Fibroblast of villous mesenchyme (primary cell): ENCODE measurements around the gene INCA1. TPM values are rescaled to one million over a fixed set of nuclear protein-coding genes. Genes with fewer than 3 reads are reported as not detected.

Source experiments
- DNase-seq: peaks from one replicate; pipeline ENCODE4 v3.0.0-alpha.2; 2010; ENCODE audit warnings: low read depth
- H3K4me3 ChIP-seq: 2 replicates; pipeline ENCODE4 v1.5.1; 2011; ENCODE audit warnings: low read depth, mild to moderate bottlenecking, low read length
- total RNA-seq: library from RNA; depleted of rRNA; stranded (reverse); fragments of >200 nt; gene quantifications from 2 replicates; pipeline ENCODE4 v1.2.3, GENCODE V29; 2012
- TF ChIP-seq, protein P1 (sequence below): IDR thresholded peaks from 2 replicates; pipeline ENCODE4 v1.5.1; 2012; ENCODE audit warnings: low read depth, mild to moderate bottlenecking, low read length; ENCODE audit not compliant: insufficient read depth

INCA1 gene
- total RNA-seq, 1 donor: 1.3 TPM

DNA sequence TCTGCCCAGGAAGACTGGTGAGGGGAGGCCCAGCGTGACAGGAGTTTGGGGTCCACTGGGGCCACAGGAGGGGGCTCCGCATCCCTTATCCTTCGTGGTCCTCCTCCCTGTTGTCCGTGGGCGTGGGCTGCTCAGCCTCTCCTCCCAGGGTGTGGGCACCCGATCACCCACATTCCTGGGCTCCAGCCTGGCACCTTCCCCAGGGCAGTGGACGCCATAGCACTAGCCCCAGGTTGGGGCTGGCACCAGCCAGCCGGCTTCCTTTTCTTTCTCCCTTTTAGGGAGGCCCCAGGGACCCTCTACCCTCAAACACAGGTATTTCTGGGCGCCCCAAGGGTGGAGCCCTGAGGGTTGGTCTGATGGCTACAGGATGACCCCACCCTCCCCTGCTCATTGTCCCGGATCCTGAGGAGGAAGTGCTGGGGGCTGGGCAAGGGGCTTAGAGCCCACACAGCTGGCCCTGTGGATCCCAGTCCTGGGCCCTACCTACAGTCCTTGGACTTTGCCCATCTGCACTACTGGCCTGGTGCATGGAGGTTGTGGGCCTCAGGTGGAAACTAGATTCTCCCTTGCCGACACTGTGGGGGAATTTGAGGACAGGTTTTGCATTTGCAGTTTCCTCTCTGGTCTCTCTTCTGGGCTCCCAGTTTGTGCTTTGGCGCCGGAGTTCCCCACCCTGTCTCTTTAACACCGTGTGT lies 1.6 kb upstream of the INCA1 start:
- H3K4me3 ChIP-seq: peak overlapping the region; percentile 84
- TF ChIP-seq, protein P1, sequence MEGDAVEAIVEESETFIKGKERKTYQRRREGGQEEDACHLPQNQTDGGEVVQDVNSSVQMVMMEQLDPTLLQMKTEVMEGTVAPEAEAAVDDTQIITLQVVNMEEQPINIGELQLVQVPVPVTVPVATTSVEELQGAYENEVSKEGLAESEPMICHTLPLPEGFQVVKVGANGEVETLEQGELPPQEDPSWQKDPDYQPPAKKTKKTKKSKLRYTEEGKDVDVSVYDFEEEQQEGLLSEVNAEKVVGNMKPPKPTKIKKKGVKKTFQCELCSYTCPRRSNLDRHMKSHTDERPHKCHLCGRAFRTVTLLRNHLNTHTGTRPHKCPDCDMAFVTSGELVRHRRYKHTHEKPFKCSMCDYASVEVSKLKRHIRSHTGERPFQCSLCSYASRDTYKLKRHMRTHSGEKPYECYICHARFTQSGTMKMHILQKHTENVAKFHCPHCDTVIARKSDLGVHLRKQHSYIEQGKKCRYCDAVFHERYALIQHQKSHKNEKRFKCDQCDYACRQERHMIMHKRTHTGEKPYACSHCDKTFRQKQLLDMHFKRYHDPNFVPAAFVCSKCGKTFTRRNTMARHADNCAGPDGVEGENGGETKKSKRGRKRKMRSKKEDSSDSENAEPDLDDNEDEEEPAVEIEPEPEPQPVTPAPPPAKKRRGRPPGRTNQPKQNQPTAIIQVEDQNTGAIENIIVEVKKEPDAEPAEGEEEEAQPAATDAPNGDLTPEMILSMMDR: no peak
- DNase-seq: no peak

DNA sequence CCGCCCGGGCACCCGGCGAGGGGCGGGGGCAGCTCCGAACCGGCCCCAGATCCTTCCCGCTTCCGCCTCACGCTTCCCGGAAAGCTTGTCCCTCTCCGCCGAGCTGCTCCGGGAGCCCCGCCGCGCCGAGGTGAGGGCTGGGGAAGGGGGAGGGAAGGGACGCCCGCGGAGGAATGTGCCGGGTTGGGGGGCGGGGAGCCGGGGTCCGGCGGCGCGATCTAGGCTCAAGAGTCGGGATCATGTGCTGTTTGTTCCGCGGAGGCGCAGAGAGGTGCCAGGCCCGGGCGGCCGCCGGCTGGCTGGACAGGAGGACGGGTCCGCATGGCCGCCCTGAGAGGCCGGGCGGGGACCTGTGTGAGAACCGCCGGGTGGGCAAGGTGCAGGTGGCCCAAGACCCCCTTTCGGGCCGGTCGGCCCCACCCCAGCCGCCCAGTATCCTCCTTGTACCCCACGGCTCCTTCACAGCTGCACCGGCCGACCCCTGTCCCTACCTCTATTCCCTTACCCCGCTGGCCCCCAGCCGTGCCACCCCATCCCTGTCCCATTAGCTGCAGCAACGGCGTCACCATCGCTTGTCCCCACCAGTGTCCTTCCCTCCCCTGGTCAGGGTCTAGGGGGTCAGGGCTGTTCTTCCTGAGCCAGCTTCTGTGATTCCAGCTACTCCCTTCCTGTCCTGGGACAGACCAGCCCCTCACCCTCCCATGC lies 857 bp upstream of the INCA1 start:
- DNase-seq: peak; percentile 39
- peak overlapping the region; percentile 84 for H3K4me3 ChIP-seq
- TF ChIP-seq, protein P1: no peak

DNA sequence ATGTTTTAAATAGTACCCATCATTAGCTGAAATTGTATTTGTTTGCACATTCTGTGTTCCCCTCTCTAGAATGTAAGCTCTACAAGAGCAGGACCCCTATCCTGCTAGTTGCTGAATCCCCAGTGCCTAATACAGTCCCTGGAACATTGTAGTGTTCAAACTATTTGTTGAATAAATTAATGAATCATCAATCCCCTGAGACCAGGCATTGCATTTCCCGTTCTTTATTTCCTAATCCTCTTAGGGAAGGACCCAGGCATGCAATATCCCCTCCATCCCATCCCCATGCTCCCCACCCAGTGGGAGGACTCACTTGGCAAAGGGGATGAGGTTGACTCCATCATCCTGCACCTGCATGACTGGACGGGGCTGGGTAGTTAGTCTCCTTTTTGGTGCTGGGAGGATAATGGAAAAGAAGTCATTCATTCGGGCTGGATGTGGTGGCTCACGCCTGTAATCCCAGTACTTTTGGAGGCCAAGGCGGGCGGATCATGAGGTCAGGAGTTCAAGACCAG lies 3.2 kb downstream of the INCA1 start:
- TF ChIP-seq, protein P1: no peak
- DNase-seq: no peak
- H3K4me3 ChIP-seq: no peak overlapping the region

DNA sequence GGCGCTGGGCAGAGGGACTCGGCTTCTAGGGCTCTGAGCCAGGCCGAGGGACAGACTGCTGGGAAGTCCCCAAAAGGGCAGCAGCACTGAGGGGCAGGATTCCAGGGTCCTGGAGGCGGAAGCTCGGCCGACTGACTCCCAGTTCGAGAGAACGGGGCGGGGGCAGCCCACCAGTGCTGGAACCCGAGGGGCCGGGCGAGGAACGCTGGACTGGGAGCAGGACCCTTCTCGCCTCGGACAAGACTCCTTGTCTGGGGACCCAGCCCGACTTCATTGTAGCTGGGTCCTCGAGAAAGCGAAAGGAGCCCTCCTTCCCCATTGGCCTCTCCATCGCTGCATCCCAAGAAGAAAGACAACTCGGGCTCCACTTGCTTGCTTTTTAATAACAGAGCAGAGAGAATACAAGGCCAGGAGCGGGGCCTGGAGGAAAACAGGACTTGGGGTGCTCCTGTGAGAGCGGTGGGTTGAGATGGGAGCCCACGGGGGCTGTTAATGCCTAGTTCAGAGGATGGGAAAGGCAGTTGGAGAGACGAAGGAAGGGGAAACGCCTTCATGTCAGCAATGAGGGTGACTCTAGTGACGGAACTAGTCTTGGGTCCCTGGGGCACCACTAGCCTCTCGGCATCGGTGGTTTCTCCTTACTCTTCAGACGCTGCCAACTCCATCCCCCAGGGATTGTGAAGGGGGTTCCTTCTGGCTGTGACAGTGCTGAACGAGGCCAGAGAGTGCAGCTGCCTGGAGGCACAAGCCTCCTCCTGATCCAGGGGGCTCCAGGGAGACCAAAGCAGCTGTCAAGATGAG lies 9.4 kb downstream of the INCA1 start:
- TF ChIP-seq, protein P1: no peak
- H3K4me3 ChIP-seq: peak overlapping the region; percentile 84
- peak; percentile 34 for DNase-seq

DNA sequence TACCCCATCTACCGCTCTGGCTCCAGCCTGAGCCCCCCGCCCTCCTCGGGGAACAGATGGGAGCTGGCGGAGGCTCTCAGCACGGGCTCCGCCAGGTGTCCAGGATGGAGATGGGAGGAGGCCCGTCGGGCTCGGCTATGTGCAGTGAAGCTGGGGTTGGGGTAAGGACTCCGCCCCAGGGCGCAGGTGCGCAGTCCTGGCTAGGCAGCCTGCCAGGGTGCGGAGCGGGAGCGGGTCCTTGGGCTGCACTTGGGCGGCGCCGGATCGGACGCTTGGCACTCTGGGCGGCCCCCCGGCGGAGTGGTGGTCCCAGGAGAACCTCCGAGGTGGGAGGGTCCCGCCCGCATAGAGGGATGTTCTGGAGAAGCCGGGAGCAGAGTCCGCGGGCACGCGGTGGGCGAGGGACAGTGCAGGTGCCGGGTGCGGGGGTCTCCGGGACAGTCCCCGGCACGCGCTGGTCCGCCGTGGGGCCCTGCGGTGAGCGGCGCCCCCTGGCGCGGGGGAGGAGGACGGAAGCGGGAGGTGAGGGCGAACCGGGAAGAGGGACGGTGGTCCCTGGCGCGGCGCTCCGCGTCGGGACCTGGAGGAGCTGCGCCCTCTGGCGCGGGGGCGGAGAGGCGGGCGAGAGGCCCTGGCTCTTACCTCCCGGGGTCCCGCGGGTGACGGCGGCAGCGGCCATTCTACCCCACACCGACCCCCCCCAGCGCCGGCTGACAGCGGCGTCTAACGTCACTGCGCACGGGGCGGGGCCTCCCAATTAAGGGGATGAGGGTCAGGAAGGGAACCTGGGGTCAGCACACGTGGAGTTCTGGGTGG lies 10.2 kb downstream of the INCA1 start, which contains the start of gene CAMTA2:
TSS of gene CAMTA2 (minus strand) at position 725 of the 816 bp plus-strand sequence. CDS start 1,453 bp downstream, outside the sequence.
- TF ChIP-seq, protein P1: peak; percentile 69
- peak; percentile 81 for DNase-seq
- peak within 1 kb of the TSS; percentile 84 for H3K4me3 ChIP-seq

DNA sequence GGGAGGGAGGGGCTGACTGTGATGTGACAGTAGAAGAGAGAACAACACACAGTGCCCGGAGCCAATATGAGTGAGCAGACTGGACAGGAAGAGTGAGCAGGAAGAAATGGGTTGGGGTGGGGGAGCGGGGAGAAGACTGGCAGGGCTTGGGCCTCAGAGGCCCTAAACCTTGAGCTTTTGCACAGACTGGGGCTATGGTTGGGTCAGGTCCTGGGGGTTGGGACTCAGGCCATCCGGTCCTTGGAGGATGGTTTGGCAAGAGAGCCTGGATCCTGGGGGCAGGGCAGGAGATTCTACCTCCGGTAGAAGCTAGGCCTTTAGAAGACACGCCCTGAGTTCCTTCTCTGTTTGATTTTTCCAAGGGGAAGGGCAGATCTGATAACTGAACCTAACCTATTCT lies 10.9 kb downstream of the INCA1 start:
- H3K4me3 ChIP-seq: peak overlapping the region; percentile 84
- no peak for DNase-seq
- TF ChIP-seq, protein P1: no peak
